ENCODE results near the gene GBA2. TPM values are rescaled to one million over a fixed set of nuclear protein-coding genes. Genes with fewer than 3 reads are reported as not detected.

The GBA2 gene
- total RNA-seq, 2 donors from 2014 or later, result 48.5 to 55.4 TPM

GRCh38 chr9:35697486-35697885 lies 51.5 kb downstream of the GBA2 start:
- intact Hi-C loops (cut with DNase I), result loop anchor here (5.0 to 10.0 kb wide), 2 partner anchors 35 to 93 kb away; partner anchors contain the start of gene TESK1
- no peak overlapping the region for H3K4me3 ChIP-seq
- no peak for TF ChIP-seq POLR2AphosphoS5 (IDR thresholded peaks at IDR 0.05)
- no peak for TF ChIP-seq POLR2A (IDR thresholded peaks at IDR 0.05)
- TF ChIP-seq CTCF (IDR thresholded peaks at IDR 0.05), result no peak
- DNase-seq (ENCODE audit: low spot score), result no peak
- 67% methylated on average over 14 of the region's 14 CpGs for WGBS
- H3K36me3 ChIP-seq, result peaks cover 23 to 36% of the 10 kb centered on the region in 2 donors
- H3K27ac ChIP-seq, result peak overlapping the region; percentile 31 to 42
- no peaks in the 10 kb centered on the region for H3K27me3 ChIP-seq (replicated peaks; ENCODE audit: insufficient read depth)
- no peaks in the 10 kb centered on the region for H3K4me1 ChIP-seq (replicated peaks)
- H3K9me3 ChIP-seq, result no peaks in the 10 kb centered on the region

GRCh38 chr9:35696520-35697215 lies 52.4 kb downstream of the GBA2 start:
- Histone ChIP-seq H3K4me1 (replicated peaks) (no peaks in the 10 kb centered on the region), H3K36me3 (peaks cover 23 to 32% of the 10 kb centered on the region in 2 donors), H3K27me3 (replicated peaks; ENCODE audit: insufficient read depth) (no peaks in the 10 kb centered on the region), H3K9me3 (no peaks in the 10 kb centered on the region), H3K27ac (peak overlapping the region; percentile 31 to 42), H3K4me3 (no peak overlapping the region)
- peak; percentile 39 for DNase-seq (ENCODE audit: low spot score)
- intact Hi-C loops (cut with DNase I), result loop anchor here (5.0 to 10.0 kb wide), 2 partner anchors 34 to 92 kb away; partner anchors contain the start of gene TESK1
- WGBS, result 34% methylated on average over 9 of the region's 9 CpGs
- TF ChIP-seq CTCF (IDR thresholded peaks at IDR 0.05) (peak; percentile 54 to 71 (median 64)), POLR2AphosphoS5 (IDR thresholded peaks at IDR 0.05) (peak; percentile 62), POLR2A (IDR thresholded peaks at IDR 0.05) (no peak)

- Histone ChIP-seq H3K36me3 (peaks cover 23 to 26% of the 10 kb centered on the region in 2 donors), H3K9me3 (no peaks in the 10 kb centered on the region), H3K4me3 (no peak overlapping the region), H3K4me1 (replicated peaks) (no peaks in the 10 kb centered on the region), H3K27ac (peak overlapping the region; percentile 31 to 42), H3K27me3 (replicated peaks; ENCODE audit: insufficient read depth) (no peaks in the 10 kb centered on the region)
- no peak for TF ChIP-seq POLR2A (IDR thresholded peaks at IDR 0.05)
- TF ChIP-seq CTCF (IDR thresholded peaks at IDR 0.05), result no peak
- no peak for TF ChIP-seq POLR2AphosphoS5 (IDR thresholded peaks at IDR 0.05)
- 85% methylated on average over 3 of the region's 3 CpGs for WGBS
- intact Hi-C loops (cut with DNase I), result loop anchor here (2.0 to 10.0 kb wide), 3 partner anchors 31 to 91 kb away; partner anchors contain the start of gene TESK1
- DNase-seq (ENCODE audit: low spot score), result no peak
Observed at GRCh38 chr9:35695943-35696401, 53.1 kb downstream of the GBA2 start.

GRCh38 chr9:35691757-35692301 lies 57.2 kb downstream of the GBA2 start:
- Histone ChIP-seq H3K4me1 (replicated peaks) (no peaks in the 10 kb centered on the region), H3K27ac (peak overlapping the region; percentile 90 to 92), H3K9me3 (no peaks in the 10 kb centered on the region), H3K4me3 (no peak overlapping the region), H3K27me3 (replicated peaks; ENCODE audit: insufficient read depth) (no peaks in the 10 kb centered on the region), H3K36me3 (no peaks in the 10 kb centered on the region)
- WGBS, result 59% methylated on average over 13 of the region's 13 CpGs
- TF ChIP-seq POLR2AphosphoS5 (IDR thresholded peaks at IDR 0.05) (no peak), POLR2A (IDR thresholded peaks at IDR 0.05) (no peak), CTCF (IDR thresholded peaks at IDR 0.05) (no peak)
- intact Hi-C loops (cut with DNase I), result loop anchor here (10.0 kb wide), 1 partner anchor 87 kb away; the partner anchor contains the start of gene TESK1
- no peak for DNase-seq (ENCODE audit: low spot score)

All from prostate gland (tissue), 2 donors.